Measurements from ENCODE around the gene PDYN. TPM values are rescaled to one million over a fixed set of nuclear protein-coding genes. Genes with fewer than 3 reads are reported as not detected.
A peak's percentile ranks its signal among the peaks of the same experiment; 100 is the strongest.

The PDYN gene
- total and polyA plus RNA-seq, 8 donors: not detected

DNA sequence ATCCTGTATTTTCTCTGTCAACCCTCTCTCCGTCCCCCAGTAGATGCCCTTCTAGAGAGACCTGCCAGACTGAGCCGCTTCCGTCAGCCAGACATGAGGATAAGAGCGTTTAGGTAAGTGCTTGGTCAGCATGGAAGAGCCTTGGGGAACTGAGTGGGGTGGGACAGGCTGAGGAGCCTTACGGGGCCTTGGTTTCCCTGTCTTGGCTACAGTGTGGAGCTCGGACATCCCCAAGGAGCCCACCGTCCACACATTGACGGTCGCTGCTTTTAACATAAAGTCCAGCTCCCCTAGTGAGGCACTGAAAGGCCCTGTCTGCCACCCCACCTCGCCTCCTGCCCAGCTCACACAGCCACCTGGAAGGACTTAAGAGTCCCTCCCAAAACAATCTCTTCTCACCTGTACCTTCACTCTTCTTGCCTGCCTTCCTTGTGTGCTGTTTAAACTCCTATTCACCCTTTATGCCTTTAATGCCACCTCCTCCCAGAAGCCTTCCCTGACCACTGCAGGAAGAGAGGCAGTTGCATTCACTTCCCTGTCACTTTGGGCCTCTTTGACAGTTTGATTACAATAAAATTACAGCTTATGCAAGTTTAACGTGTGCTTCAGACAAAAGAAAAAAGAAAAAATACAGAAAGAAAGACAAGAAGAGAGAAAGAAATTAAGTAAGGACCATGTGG lies 42.3 kb downstream of the PDYN start:
- TF ChIP-seq, protein P1, sequence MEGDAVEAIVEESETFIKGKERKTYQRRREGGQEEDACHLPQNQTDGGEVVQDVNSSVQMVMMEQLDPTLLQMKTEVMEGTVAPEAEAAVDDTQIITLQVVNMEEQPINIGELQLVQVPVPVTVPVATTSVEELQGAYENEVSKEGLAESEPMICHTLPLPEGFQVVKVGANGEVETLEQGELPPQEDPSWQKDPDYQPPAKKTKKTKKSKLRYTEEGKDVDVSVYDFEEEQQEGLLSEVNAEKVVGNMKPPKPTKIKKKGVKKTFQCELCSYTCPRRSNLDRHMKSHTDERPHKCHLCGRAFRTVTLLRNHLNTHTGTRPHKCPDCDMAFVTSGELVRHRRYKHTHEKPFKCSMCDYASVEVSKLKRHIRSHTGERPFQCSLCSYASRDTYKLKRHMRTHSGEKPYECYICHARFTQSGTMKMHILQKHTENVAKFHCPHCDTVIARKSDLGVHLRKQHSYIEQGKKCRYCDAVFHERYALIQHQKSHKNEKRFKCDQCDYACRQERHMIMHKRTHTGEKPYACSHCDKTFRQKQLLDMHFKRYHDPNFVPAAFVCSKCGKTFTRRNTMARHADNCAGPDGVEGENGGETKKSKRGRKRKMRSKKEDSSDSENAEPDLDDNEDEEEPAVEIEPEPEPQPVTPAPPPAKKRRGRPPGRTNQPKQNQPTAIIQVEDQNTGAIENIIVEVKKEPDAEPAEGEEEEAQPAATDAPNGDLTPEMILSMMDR (IDR thresholded peaks at IDR 0.05): no peak
- no peaks in the 10 kb centered on the region for H3K4me1 ChIP-seq
- H3K27ac ChIP-seq: no peak overlapping the region
- no peaks in the 10 kb centered on the region for H3K27me3 ChIP-seq
- no peaks in the 10 kb centered on the region for H3K36me3 ChIP-seq
- H3K9me3 ChIP-seq: no peaks in the 10 kb centered on the region
- intact Hi-C loops (cut with DNase I): no loop called here
- WGBS, 2 donors: 77 to 80% methylated on average over 11 of the region's 11 CpGs
- DNase-seq (no peak), FAIRE-seq (no peak), ATAC-seq (no peak)
- H3K4me3 ChIP-seq: no peak overlapping the region

DNA sequence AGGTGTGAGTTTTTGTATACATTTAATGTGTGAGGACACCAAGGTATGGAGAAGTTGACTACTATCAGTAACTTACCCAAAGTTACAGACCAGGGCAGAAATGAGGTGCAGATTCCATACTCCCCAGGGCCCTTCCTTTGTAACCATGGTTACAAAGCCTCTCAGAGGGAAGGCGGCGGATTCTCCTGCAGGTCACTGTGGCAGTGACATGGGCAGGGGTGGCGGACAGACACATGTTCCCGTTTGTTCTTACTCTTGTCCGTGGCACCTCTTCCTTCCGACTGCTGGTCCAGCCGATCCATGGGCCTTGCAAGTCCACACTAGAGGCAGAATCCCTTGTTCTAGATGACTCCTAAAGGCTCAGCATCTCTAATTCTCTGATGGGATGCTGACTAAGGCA lies 43.0 kb downstream of the PDYN start:
- intact Hi-C loops (cut with DNase I): no loop called here
- Histone ChIP-seq H3K27me3 (no peaks in the 10 kb centered on the region), H3K4me3 (no peak overlapping the region), H3K36me3 (no peaks in the 10 kb centered on the region), H3K4me1 (peaks cover 0 to 5% (median 0%) of the 10 kb centered on the region in 3 donors), H3K9me3 (no peaks in the 10 kb centered on the region), H3K27ac (no peak overlapping the region)
- 65 to 71% methylated on average over 7 of the region's 7 CpGs for WGBS, 2 donors
- DNase-seq (no peak), FAIRE-seq (no peak), ATAC-seq (no peak)
- TF ChIP-seq, protein P1 (IDR thresholded peaks at IDR 0.05): no peak

DNA sequence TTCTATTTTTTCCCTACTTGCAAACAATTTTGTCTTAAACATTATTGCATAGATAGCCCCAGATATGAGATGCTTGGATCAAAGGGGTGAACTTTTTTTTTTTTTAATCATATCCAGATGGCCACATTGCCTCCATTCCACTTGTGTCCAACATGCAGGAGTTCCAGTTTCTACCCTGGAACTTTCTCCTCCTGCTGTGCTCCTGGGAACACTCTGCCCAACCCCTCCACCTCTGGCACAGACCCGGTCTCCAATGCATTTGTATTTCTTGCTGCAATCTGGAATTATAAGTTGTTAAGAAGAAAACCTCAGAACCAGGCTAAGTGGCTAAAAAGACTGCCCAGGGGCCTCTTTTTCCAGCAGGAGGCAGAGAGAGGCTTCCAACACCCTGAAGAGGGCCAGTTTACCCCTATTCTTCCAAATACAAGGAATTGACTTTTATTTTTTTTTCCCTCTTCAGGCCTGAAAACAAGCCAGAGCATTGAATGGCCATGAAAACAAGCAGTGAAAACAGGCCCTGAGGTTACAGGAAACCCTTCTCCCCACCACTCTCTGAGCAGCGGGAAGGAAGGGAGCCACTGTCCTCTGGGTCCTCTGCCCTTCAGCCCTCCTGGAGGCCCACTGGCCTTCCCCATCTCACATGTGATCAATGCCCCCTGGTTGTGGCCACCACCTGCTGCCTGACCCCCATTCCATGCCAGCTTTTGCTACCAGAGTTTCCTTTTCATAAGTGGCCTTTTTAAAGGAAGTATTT lies 44.3 kb downstream of the PDYN start:
- DNase-seq: no peak
- H3K27me3 ChIP-seq: no peaks in the 10 kb centered on the region
- ATAC-seq: no peak
- 73 to 77% methylated on average over 2 of the region's 2 CpGs for WGBS, 2 donors
- intact Hi-C loops (cut with DNase I): no loop called here
- no peak overlapping the region for H3K4me3 ChIP-seq
- H3K4me1 ChIP-seq: peaks cover 0 to 11% (median 0%) of the 10 kb centered on the region in 3 donors
- FAIRE-seq: no peak
- no peaks in the 10 kb centered on the region for H3K9me3 ChIP-seq
- H3K27ac ChIP-seq: no peak overlapping the region
- no peaks in the 10 kb centered on the region for H3K36me3 ChIP-seq
- TF ChIP-seq, protein P1 (IDR thresholded peaks at IDR 0.05): no peak

DNA sequence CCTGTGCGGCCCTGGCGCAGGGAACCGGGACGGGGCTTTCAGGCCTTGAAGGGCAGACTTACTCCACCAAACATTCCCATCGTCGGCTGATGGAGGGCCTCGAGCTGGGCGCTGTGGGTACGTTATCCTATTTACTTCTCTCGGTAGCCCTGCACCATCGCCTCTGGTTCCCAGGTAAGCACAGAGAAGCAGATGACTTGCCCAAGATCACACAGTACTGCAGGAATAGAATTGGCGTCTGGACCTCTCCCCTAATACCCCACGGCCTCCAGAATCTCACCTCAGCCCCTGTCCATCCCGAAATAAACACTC lies 46.4 kb downstream of the PDYN start:
- peak overlapping the region in 1 of 4 donors; percentile 18 for H3K4me3 ChIP-seq
- TF ChIP-seq, protein P1 (IDR thresholded peaks at IDR 0.05): no peak
- H3K36me3 ChIP-seq: no peaks in the 10 kb centered on the region
- H3K27me3 ChIP-seq: no peaks in the 10 kb centered on the region
- no peak for FAIRE-seq
- intact Hi-C loops (cut with DNase I): no loop called here
- no peak for ATAC-seq
- H3K4me1 ChIP-seq: peaks cover 0 to 11% (median 0%) of the 10 kb centered on the region in 3 donors
- WGBS, 2 donors: 49 to 56% methylated on average over 13 to 14 of the region's 14 CpGs
- H3K9me3 ChIP-seq: no peaks in the 10 kb centered on the region
- no peak for DNase-seq
- peak overlapping the region in 1 of 4 donors; percentile 17 for H3K27ac ChIP-seq
